Endometrial microvascular endothelial cells (primary cell): Measurements from ENCODE around the gene FILIP1L. TPM values are rescaled to one million over a fixed set of nuclear protein-coding genes. Genes with fewer than 3 reads are reported as not detected.

Experiments
- in situ Hi-C: cut with HindIII; loops from 2 replicates; pipeline ENCODE4 v1.10.0; 2017; ENCODE audit warnings: low sequenced_read_pairs, low pct_unique_long_range_greater_than_20kb; ENCODE audit errors: inconsistent ontology term
- total RNA-seq: library from RNA; depleted of rRNA; stranded (reverse); fragments of >200 nt; gene quantifications from one replicate; pipeline ENCODE4 v1.2.3, GENCODE V29; 2015; ENCODE audit errors: inconsistent ontology term

FILIP1L gene
- total RNA-seq, 1 donor from 2014 or later: 31.3 TPM

GRCh38 chr3:99921986-99922385 is 192.3 kb downstream of the FILIP1L start:
- in situ Hi-C loops: no loop called here

- in situ Hi-C loops: no loop called here
Observed at GRCh38 chr3:99921377-99921695, 193.0 kb downstream of the FILIP1L start.

GRCh38 chr3:99920481-99921376 is 193.6 kb downstream of the FILIP1L start:
- in situ Hi-C loops: no loop called here

- in situ Hi-C loops: no loop called here
Observed at GRCh38 chr3:99919694-99920093, 194.6 kb downstream of the FILIP1L start.

- in situ Hi-C loops: no loop called here
Observed at GRCh38 chr3:99918715-99919114, 195.6 kb downstream of the FILIP1L start.

GRCh38 chr3:99915906-99916432 is 198.3 kb downstream of the FILIP1L start:
- in situ Hi-C loops: no loop called here

- in situ Hi-C loops: no loop called here
Observed at GRCh38 chr3:99911433-99911832, 202.9 kb downstream of the FILIP1L start.

- in situ Hi-C loops: no loop called here
Observed at GRCh38 chr3:99910752-99911290, 203.5 kb downstream of the FILIP1L start.

GRCh38 chr3:99909714-99910495 is 204.4 kb downstream of the FILIP1L start:
- in situ Hi-C loops: no loop called here

GRCh38 chr3:99907959-99908544 is 206.2 kb downstream of the FILIP1L start:
- in situ Hi-C loops: no loop called here

GRCh38 chr3:99903869-99904268 is 210.4 kb downstream of the FILIP1L start:
- in situ Hi-C loops: no loop called here

- in situ Hi-C loops: no loop called here
Observed at GRCh38 chr3:99902091-99902490, 212.2 kb downstream of the FILIP1L start.

GRCh38 chr3:99901200-99901926 is 212.9 kb downstream of the FILIP1L start:
- in situ Hi-C loops: no loop called here

- in situ Hi-C loops: no loop called here
Observed at GRCh38 chr3:99900248-99900647, 214.1 kb downstream of the FILIP1L start.

GRCh38 chr3:99899603-99900002 is 214.7 kb downstream of the FILIP1L start:
- in situ Hi-C loops: no loop called here

GRCh38 chr3:99896482-99896881 is 217.8 kb downstream of the FILIP1L start:
- in situ Hi-C loops: no loop called here

GRCh38 chr3:99895703-99896441 is 218.4 kb downstream of the FILIP1L start:
- in situ Hi-C loops: no loop called here

GRCh38 chr3:99895131-99895696 is 219.1 kb downstream of the FILIP1L start:
- in situ Hi-C loops: no loop called here
